Measurements from ENCODE around the gene CNKSR2. TPM values are rescaled to one million over a fixed set of nuclear protein-coding genes. Genes with fewer than 3 reads are reported as not detected.

Gene CNKSR2
- total and polyA plus RNA-seq, 2 of the 13 experiments (the other 11 are each of a cell fraction or from before 2014, with no cell fraction given), result not detected

- H3K79me2 ChIP-seq (ENCODE audit: insufficient read depth, low read length), result no peaks in the 10 kb centered on the region
- H3K4me1 ChIP-seq (ENCODE audit: insufficient read depth, low read length), result no peaks in the 10 kb centered on the region
- intact Hi-C loops (cut with micrococcal nuclease; ENCODE audit: unreplicated experiment) (no loop called here), in situ Hi-C loops (cut with HindIII; ENCODE audit: extremely low pct_ligation_motif_present, low pct_unique_long_range_greater_than_20kb) (no loop called here)
- FAIRE-seq (no peak), DNase-seq (ENCODE audit: low spot score) (no peak), ATAC-seq (no peak)
- no peaks in the 10 kb centered on the region for H4K20me1 ChIP-seq (ENCODE audit: insufficient read depth, low read length)
- no peak overlapping the region for H2AFZ ChIP-seq (ENCODE audit: low read length)
- no peak overlapping the region for H3K9ac ChIP-seq (ENCODE audit: insufficient read depth, low read depth, low read length)
- 0% methylated on average over 2 of the region's 2 CpGs for WGBS (ENCODE audit: low lambda C conversion rate)
- no peaks in the 10 kb centered on the region for H3K36me3 ChIP-seq (replicated peaks in 1 of 2; ENCODE audit: control insufficient read depth in 1 of 2, insufficient read depth in 2 of 2, low read length in 2 of 2)
- ChIA-PET CTCF (ENCODE audit: low intra/inter-chr PET ratio, low total read pairs) (no interaction called here), POLR2A (no interaction called here)
- BruUV-seq (replicated peaks), result no TSS peak
- H3K27ac ChIP-seq (ENCODE audit: extremely low read length, insufficient read depth, low read length), result no peak overlapping the region
- no peaks in the 10 kb centered on the region for H3K27me3 ChIP-seq (ENCODE audit: control insufficient read depth in 1 of 2, insufficient read depth in 2 of 2, low read length in 2 of 2)
- H3K4me3 ChIP-seq (replicated peaks in 1 of 3; ENCODE audit: insufficient read depth in 1 of 3, low read depth in 2 of 3, low read length in 3 of 3), result no peak overlapping the region
- no peak overlapping the region for H3K4me2 ChIP-seq (ENCODE audit: low read depth, low read length)
- no peak for TF ChIP-seq SATB2 (CRISPR knock-in tag; IDR thresholded peaks at IDR 0.05)
- TF ChIP-seq, protein P1, sequence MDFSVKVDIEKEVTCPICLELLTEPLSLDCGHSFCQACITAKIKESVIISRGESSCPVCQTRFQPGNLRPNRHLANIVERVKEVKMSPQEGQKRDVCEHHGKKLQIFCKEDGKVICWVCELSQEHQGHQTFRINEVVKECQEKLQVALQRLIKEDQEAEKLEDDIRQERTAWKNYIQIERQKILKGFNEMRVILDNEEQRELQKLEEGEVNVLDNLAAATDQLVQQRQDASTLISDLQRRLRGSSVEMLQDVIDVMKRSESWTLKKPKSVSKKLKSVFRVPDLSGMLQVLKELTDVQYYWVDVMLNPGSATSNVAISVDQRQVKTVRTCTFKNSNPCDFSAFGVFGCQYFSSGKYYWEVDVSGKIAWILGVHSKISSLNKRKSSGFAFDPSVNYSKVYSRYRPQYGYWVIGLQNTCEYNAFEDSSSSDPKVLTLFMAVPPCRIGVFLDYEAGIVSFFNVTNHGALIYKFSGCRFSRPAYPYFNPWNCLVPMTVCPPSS (IDR thresholded peaks at IDR 0.05), result no peak
- TF ChIP-seq ZBTB46 (CRISPR knock-in tag; IDR thresholded peaks at IDR 0.05; ENCODE audit: borderline replicate concordance), result no peak
- no peak for TF ChIP-seq ZFP62 (CRISPR knock-in tag; IDR thresholded peaks at IDR 0.05)
- TF ChIP-seq EHMT2 (IDR thresholded peaks at IDR 0.05; ENCODE audit: borderline replicate concordance, low read depth, low read length), result no peak
- TF ChIP-seq MAZ (IDR thresholded peaks at IDR 0.05; ENCODE audit: borderline replicate concordance, low read depth, low read length), result no peak
- TF ChIP-seq MAZ (CRISPR knock-in tag; IDR thresholded peaks at IDR 0.05; ENCODE audit: low read depth), result no peak
- TF ChIP-seq, protein P2, sequence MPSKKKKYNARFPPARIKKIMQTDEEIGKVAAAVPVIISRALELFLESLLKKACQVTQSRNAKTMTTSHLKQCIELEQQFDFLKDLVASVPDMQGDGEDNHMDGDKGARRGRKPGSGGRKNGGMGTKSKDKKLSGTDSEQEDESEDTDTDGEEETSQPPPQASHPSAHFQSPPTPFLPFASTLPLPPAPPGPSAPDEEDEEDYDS (CRISPR knock-in tag; IDR thresholded peaks at IDR 0.05), result no peak
- no peak for TF ChIP-seq ZNF329 (CRISPR knock-in tag; IDR thresholded peaks at IDR 0.05; ENCODE audit: low read depth)
- TF ChIP-seq, protein P3, sequence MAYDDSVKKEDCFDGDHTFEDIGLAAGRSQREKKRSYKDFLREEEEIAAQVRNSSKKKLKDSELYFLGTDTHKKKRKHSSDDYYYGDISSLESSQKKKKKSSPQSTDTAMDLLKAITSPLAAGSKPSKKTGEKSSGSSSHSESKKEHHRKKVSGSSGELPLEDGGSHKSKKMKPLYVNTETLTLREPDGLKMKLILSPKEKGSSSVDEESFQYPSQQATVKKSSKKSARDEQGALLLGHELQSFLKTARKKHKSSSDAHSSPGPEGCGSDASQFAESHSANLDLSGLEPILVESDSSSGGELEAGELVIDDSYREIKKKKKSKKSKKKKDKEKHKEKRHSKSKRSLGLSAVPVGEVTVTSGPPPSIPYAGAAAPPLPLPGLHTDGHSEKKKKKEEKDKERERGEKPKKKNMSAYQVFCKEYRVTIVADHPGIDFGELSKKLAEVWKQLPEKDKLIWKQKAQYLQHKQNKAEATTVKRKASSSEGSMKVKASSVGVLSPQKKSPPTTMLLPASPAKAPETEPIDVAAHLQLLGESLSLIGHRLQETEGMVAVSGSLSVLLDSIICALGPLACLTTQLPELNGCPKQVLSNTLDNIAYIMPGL (CRISPR knock-in tag; IDR thresholded peaks at IDR 0.05; ENCODE audit: borderline replicate concordance in 1 of 2, low read depth in 1 of 2), result no peak
- no peak for TF ChIP-seq ZNF672 (CRISPR knock-in tag; IDR thresholded peaks at IDR 0.05)
- TF ChIP-seq, protein P4, sequence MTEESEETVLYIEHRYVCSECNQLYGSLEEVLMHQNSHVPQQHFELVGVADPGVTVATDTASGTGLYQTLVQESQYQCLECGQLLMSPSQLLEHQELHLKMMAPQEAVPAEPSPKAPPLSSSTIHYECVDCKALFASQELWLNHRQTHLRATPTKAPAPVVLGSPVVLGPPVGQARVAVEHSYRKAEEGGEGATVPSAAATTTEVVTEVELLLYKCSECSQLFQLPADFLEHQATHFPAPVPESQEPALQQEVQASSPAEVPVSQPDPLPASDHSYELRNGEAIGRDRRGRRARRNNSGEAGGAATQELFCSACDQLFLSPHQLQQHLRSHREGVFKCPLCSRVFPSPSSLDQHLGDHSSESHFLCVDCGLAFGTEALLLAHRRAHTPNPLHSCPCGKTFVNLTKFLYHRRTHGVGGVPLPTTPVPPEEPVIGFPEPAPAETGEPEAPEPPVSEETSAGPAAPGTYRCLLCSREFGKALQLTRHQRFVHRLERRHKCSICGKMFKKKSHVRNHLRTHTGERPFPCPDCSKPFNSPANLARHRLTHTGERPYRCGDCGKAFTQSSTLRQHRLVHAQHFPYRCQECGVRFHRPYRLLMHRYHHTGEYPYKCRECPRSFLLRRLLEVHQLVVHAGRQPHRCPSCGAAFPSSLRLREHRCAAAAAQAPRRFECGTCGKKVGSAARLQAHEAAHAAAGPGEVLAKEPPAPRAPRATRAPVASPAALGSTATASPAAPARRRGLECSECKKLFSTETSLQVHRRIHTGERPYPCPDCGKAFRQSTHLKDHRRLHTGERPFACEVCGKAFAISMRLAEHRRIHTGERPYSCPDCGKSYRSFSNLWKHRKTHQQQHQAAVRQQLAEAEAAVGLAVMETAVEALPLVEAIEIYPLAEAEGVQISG (CRISPR knock-in tag; IDR thresholded peaks at IDR 0.05), result no peak
- no peak for TF ChIP-seq ZNF709 (CRISPR knock-in tag; IDR thresholded peaks at IDR 0.05)
- no peaks in the 10 kb centered on the region for H3K9me3 ChIP-seq (ENCODE audit: low read length)
Observed at GRCh38 chrX:21675931-21676330, 301.7 kb downstream of the CNKSR2 start.

Data from HepG2 (cell line).